Esophagus squamous epithelium (tissue), 4 donors: ENCODE results near the gene LBHD1.

Experiments used
- POLR2A ChIP-seq, 4 donors: fragments of 450-650 bp; IDR thresholded peaks; one replicate each; pipeline ENCODE4 v1.6.1; 2017; ENCODE audit warnings: antibody characterized with exemption in 4 of 4, mild to moderate bottlenecking in 4 of 4, moderate library complexity in 3 of 4
- TF ChIP-seq, protein P1 (sequence below), 6 experiments: fragments of 450-650 bp in 4 of 6; fragments of 200-600 bp in 2 of 6; sonication (generic) in 2 of 6; IDR thresholded peaks; one replicate each; pipeline ENCODE4 v1.5.1; 2016 to 2019; ENCODE audit warnings: antibody characterized with exemption in 6 of 6, mild to moderate bottlenecking in 4 of 6, moderate library complexity in 4 of 6

DNA sequence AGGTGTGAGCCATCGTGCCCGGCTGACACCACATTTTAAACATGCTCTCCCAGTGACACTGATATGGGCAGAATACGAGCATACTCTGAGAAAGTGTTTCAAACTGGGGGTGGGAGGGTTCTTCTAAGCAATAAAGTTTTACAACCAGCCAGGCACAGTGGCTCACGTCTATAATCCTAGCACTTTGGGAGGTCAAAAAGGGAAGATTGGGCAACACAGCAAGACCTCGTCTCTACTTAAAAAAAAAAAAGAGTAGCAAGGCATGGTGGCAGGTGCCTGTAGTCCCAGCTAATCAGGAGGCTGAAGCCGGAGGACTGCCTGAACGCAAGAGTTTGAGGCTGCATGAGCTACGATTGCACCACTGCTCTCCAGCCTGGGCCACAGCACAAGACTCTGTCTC lies 27.8 kb downstream of the LBHD1 start:
- TF ChIP-seq, protein P1, sequence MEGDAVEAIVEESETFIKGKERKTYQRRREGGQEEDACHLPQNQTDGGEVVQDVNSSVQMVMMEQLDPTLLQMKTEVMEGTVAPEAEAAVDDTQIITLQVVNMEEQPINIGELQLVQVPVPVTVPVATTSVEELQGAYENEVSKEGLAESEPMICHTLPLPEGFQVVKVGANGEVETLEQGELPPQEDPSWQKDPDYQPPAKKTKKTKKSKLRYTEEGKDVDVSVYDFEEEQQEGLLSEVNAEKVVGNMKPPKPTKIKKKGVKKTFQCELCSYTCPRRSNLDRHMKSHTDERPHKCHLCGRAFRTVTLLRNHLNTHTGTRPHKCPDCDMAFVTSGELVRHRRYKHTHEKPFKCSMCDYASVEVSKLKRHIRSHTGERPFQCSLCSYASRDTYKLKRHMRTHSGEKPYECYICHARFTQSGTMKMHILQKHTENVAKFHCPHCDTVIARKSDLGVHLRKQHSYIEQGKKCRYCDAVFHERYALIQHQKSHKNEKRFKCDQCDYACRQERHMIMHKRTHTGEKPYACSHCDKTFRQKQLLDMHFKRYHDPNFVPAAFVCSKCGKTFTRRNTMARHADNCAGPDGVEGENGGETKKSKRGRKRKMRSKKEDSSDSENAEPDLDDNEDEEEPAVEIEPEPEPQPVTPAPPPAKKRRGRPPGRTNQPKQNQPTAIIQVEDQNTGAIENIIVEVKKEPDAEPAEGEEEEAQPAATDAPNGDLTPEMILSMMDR (IDR thresholded peaks at IDR 0.05), result no peak
- TF ChIP-seq POLR2A (IDR thresholded peaks at IDR 0.05), result no peak
